ENCODE results near the gene ARFGEF3.

DNA sequence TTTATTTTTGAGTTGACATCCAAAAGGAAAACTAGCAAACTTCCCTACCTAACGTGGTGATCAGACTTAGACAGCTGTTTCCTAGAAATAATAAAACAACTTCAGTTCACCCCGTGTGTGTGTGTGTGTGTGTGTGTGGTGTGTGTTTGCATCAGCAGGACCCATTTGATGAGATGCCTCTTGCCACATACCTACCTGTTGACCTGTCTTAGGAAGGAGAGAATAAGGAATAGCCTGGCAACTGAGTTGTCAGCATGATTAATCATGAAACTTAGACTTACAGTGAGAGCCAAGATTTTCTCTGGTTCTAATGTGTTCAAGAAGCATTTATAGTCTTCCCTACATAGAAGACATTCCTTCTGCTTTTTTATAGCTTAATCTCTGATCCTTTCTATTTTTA lies 72.6 kb downstream of the ARFGEF3 start:
- TF ChIP-seq, protein P1, sequence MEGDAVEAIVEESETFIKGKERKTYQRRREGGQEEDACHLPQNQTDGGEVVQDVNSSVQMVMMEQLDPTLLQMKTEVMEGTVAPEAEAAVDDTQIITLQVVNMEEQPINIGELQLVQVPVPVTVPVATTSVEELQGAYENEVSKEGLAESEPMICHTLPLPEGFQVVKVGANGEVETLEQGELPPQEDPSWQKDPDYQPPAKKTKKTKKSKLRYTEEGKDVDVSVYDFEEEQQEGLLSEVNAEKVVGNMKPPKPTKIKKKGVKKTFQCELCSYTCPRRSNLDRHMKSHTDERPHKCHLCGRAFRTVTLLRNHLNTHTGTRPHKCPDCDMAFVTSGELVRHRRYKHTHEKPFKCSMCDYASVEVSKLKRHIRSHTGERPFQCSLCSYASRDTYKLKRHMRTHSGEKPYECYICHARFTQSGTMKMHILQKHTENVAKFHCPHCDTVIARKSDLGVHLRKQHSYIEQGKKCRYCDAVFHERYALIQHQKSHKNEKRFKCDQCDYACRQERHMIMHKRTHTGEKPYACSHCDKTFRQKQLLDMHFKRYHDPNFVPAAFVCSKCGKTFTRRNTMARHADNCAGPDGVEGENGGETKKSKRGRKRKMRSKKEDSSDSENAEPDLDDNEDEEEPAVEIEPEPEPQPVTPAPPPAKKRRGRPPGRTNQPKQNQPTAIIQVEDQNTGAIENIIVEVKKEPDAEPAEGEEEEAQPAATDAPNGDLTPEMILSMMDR (IDR thresholded peaks at IDR 0.05) = no peak
- TF ChIP-seq EP300 (IDR thresholded peaks at IDR 0.05) (no peak), POLR2AphosphoS5 (IDR thresholded peaks at IDR 0.05) (no peak), POLR2A (IDR thresholded peaks at IDR 0.05) (no peak)
